ENCODE measurements around the gene PGAM2. TPM values are rescaled to one million over a fixed set of nuclear protein-coding genes. Genes with fewer than 3 reads are reported as not detected.
A peak's percentile ranks its signal among the peaks of the same experiment; 100 is the strongest.
"Not testable (repeated sequence)": the region's sequence is repeated elsewhere in the genome, so short reads cannot be mapped to it uniquely, and the experiment has no call there.

Gene PGAM2
- total and polyA plus RNA-seq, 2 of the 13 experiments (the other 11 are each of a cell fraction or from before 2014, with no cell fraction given) = 0.22 TPM; not detected in 1

- not testable (repeated sequence) for TF ChIP-seq SOX6 (IDR thresholded peaks at IDR 0.05); MAZ (IDR thresholded peaks at IDR 0.05; ENCODE audit: borderline replicate concordance, low read depth, low read length); SP1 (IDR thresholded peaks at IDR 0.05)
- TF ChIP-seq SOX6 (CRISPR knock-in tag; IDR thresholded peaks at IDR 0.05) (peak; percentile 72), MAZ (CRISPR knock-in tag; IDR thresholded peaks at IDR 0.05; ENCODE audit: low read depth) (0 out of 2 replicates have a peak, but pooled peaks have one; percentile 53), SKIL (CRISPR knock-in tag; IDR thresholded peaks at IDR 0.05; ENCODE audit: borderline replicate concordance) (peak; percentile 71), NR2F6 (IDR thresholded peaks at IDR 0.05) (peak; percentile 52; the same call in 1 of the 2 replicates), NR2F6 (CRISPR knock-in tag; IDR thresholded peaks at IDR 0.05) (peak; percentile 70; the same call in 1 of the 2 replicates), ZBTB38 (CRISPR knock-in tag; IDR thresholded peaks at IDR 0.05) (0 out of 2 replicates have a peak, but pooled peaks have one; percentile 24), MEIS2 (CRISPR knock-in tag; IDR thresholded peaks at IDR 0.05) (peak; percentile 53; the same call in 1 of the 2 replicates), SP1 (CRISPR knock-in tag; IDR thresholded peaks at IDR 0.05) (0 out of 2 replicates have a peak, but pooled peaks have one; percentile 36), ZFP91 (CRISPR knock-in tag; IDR thresholded peaks at IDR 0.05; ENCODE audit: borderline replicate concordance) (peak; percentile 38; the same call in 1 of the 2 replicates), NCOA2 (CRISPR knock-in tag; IDR thresholded peaks at IDR 0.05) (0 out of 2 replicates have a peak, but pooled peaks have one; percentile 16), HNF4A (CRISPR knock-in tag; IDR thresholded peaks at IDR 0.05) (peak; percentile 42; the same call in 1 of the 2 replicates), ATF7-NPFF (CRISPR knock-in tag; IDR thresholded peaks at IDR 0.05; ENCODE audit: low read depth) (0 out of 2 replicates have a peak, but pooled peaks have one; percentile 38), MXI1 (IDR thresholded peaks at IDR 0.05; ENCODE audit: borderline replicate concordance, low read depth, low read length) (peak; percentile 57; the same call in 2 of the 3 replicates), ARID5B (CRISPR knock-in tag; IDR thresholded peaks at IDR 0.05) (peak; percentile 40; the same call in 1 of the 2 replicates), MNT (IDR thresholded peaks at IDR 0.05) (peak; percentile 98), MEIS1 (CRISPR knock-in tag; IDR thresholded peaks at IDR 0.05; ENCODE audit: borderline replicate concordance) (peak; percentile 86; the same call in 1 of the 2 replicates), TGIF2 (CRISPR knock-in tag; IDR thresholded peaks at IDR 0.05) (peak; percentile 84), CCDC6 (CRISPR knock-in tag; IDR thresholded peaks at IDR 0.05) (peak; percentile 65; the same call in 1 of the 2 replicates), ARNTL (CRISPR knock-in tag; IDR thresholded peaks at IDR 0.05) (peak; percentile 78; the same call in 1 of the 2 replicates)
Measured at GRCh38 chr7:44038961-44039558, 26.3 kb downstream of the PGAM2 start (continued).

Data from HepG2 (cell line).